ENCODE results near the gene DTNBP1.

DTNBP1 gene

GRCh38 chr6:15592610-15593009 lies 70.2 kb downstream of the DTNBP1 start:
- no peak overlapping the region for H4K8ac ChIP-seq (ENCODE audit: low read depth, low read length)
- WGBS (ENCODE audit: extremely low coverage, insufficient coverage, low lambda C conversion rate) = no CpG with 5 or more reads among the region's 2 CpGs
- H3K36me3 ChIP-seq (ENCODE audit: control insufficient read depth, insufficient read depth, low read length) = no peaks in the 10 kb centered on the region
- H3K4me1 ChIP-seq (ENCODE audit: control insufficient read depth, low read depth, low read length) = no peaks in the 10 kb centered on the region
- no peak overlapping the region for H3K18ac ChIP-seq (ENCODE audit: low read length)
- no peak overlapping the region for H4K5ac ChIP-seq (ENCODE audit: low read length)
- H3K4ac ChIP-seq (ENCODE audit: low read depth, low read length) = no peak overlapping the region
- no peaks in the 10 kb centered on the region for H3K27me3 ChIP-seq (ENCODE audit: insufficient read depth, low read length, poor library complexity)
- H2BK5ac ChIP-seq (ENCODE audit: low read length) = no peak overlapping the region
- no peak for DNase-seq
- H3K79me2 ChIP-seq (ENCODE audit: control insufficient read depth, insufficient read depth, low read length) = no peaks in the 10 kb centered on the region
- H3K23ac ChIP-seq (ENCODE audit: low read length) = no peak overlapping the region
- H3K27ac ChIP-seq (ENCODE audit: low read depth, low read length) = no peak overlapping the region
- no peak overlapping the region for H2BK15ac ChIP-seq (replicated peaks; ENCODE audit: low read depth)
- H2AK5ac ChIP-seq (ENCODE audit: low read length) = no peak overlapping the region
- H3K4me3 ChIP-seq (ENCODE audit: low read length) = no peak overlapping the region
- H3K9ac ChIP-seq (ENCODE audit: low read length) = no peak overlapping the region
- H2BK120ac ChIP-seq (ENCODE audit: low read depth, low read length) = no peak overlapping the region
- no peak overlapping the region for H3K4me2 ChIP-seq (ENCODE audit: low read length)
- H3K56ac ChIP-seq (ENCODE audit: low read length) = no peak overlapping the region
- no peaks in the 10 kb centered on the region for H3K79me1 ChIP-seq (ENCODE audit: low read length)

- Histone ChIP-seq H3K23ac (ENCODE audit: low read length) (no peak overlapping the region), H2BK5ac (ENCODE audit: low read length) (no peak overlapping the region), H3K56ac (ENCODE audit: low read length) (no peak overlapping the region), H3K27ac (ENCODE audit: low read depth, low read length) (no peak overlapping the region), H3K79me1 (ENCODE audit: low read length) (no peaks in the 10 kb centered on the region), H3K79me2 (ENCODE audit: control insufficient read depth, insufficient read depth, low read length) (no peaks in the 10 kb centered on the region), H3K27me3 (ENCODE audit: insufficient read depth, low read length, poor library complexity) (no peaks in the 10 kb centered on the region), H3K4me3 (ENCODE audit: low read length) (no peak overlapping the region), H2BK15ac (replicated peaks; ENCODE audit: low read depth) (no peak overlapping the region), H2BK120ac (ENCODE audit: low read depth, low read length) (no peak overlapping the region), H4K5ac (ENCODE audit: low read length) (no peak overlapping the region), H3K4me1 (ENCODE audit: control insufficient read depth, low read depth, low read length) (no peaks in the 10 kb centered on the region), H4K8ac (ENCODE audit: low read depth, low read length) (no peak overlapping the region), H3K36me3 (ENCODE audit: control insufficient read depth, insufficient read depth, low read length) (no peaks in the 10 kb centered on the region), H2AK5ac (ENCODE audit: low read length) (no peak overlapping the region), H3K18ac (ENCODE audit: low read length) (no peak overlapping the region), H3K4me2 (ENCODE audit: low read length) (no peak overlapping the region), H3K9ac (ENCODE audit: low read length) (no peak overlapping the region), H3K4ac (ENCODE audit: low read depth, low read length) (no peak overlapping the region)
- DNase-seq = peak; percentile 8
- WGBS (ENCODE audit: extremely low coverage, insufficient coverage, low lambda C conversion rate) = no CpG with 5 or more reads among the region's 3 CpGs
Observed at GRCh38 chr6:15588971-15589634, 73.7 kb downstream of the DTNBP1 start.

- Histone ChIP-seq H2BK15ac (replicated peaks; ENCODE audit: low read depth) (no peak overlapping the region), H3K23ac (ENCODE audit: low read length) (no peak overlapping the region), H2BK120ac (ENCODE audit: low read depth, low read length) (no peak overlapping the region), H3K56ac (ENCODE audit: low read length) (no peak overlapping the region), H3K79me1 (ENCODE audit: low read length) (no peaks in the 10 kb centered on the region), H3K9ac (ENCODE audit: low read length) (no peak overlapping the region), H2BK5ac (ENCODE audit: low read length) (no peak overlapping the region), H3K27ac (ENCODE audit: low read depth, low read length) (no peak overlapping the region), H3K4me2 (ENCODE audit: low read length) (no peak overlapping the region), H3K36me3 (ENCODE audit: control insufficient read depth, insufficient read depth, low read length) (no peaks in the 10 kb centered on the region), H4K5ac (ENCODE audit: low read length) (no peak overlapping the region), H3K4me1 (ENCODE audit: control insufficient read depth, low read depth, low read length) (no peaks in the 10 kb centered on the region), H3K4ac (ENCODE audit: low read depth, low read length) (no peak overlapping the region), H2AK5ac (ENCODE audit: low read length) (no peak overlapping the region), H3K18ac (ENCODE audit: low read length) (no peak overlapping the region), H4K8ac (ENCODE audit: low read depth, low read length) (no peak overlapping the region), H3K79me2 (ENCODE audit: control insufficient read depth, insufficient read depth, low read length) (no peaks in the 10 kb centered on the region), H3K4me3 (ENCODE audit: low read length) (no peak overlapping the region), H3K27me3 (ENCODE audit: insufficient read depth, low read length, poor library complexity) (no peaks in the 10 kb centered on the region)
- no peak for DNase-seq
Observed at GRCh38 chr6:15586503-15586902, 76.3 kb downstream of the DTNBP1 start.

- Histone ChIP-seq H3K79me1 (ENCODE audit: low read length) (no peaks in the 10 kb centered on the region), H2AK5ac (ENCODE audit: low read length) (no peak overlapping the region), H4K5ac (ENCODE audit: low read length) (no peak overlapping the region), H3K4me2 (ENCODE audit: low read length) (no peak overlapping the region), H3K4ac (ENCODE audit: low read depth, low read length) (no peak overlapping the region), H2BK15ac (replicated peaks; ENCODE audit: low read depth) (no peak overlapping the region), H3K18ac (ENCODE audit: low read length) (no peak overlapping the region), H3K56ac (ENCODE audit: low read length) (no peak overlapping the region), H3K9ac (ENCODE audit: low read length) (no peak overlapping the region), H2BK120ac (ENCODE audit: low read depth, low read length) (no peak overlapping the region), H4K8ac (ENCODE audit: low read depth, low read length) (no peak overlapping the region), H3K4me3 (ENCODE audit: low read length) (no peak overlapping the region), H3K27ac (ENCODE audit: low read depth, low read length) (no peak overlapping the region), H3K36me3 (ENCODE audit: control insufficient read depth, insufficient read depth, low read length) (no peaks in the 10 kb centered on the region), H3K79me2 (ENCODE audit: control insufficient read depth, insufficient read depth, low read length) (no peaks in the 10 kb centered on the region), H2BK5ac (ENCODE audit: low read length) (no peak overlapping the region), H3K4me1 (ENCODE audit: control insufficient read depth, low read depth, low read length) (no peaks in the 10 kb centered on the region), H3K23ac (ENCODE audit: low read length) (no peak overlapping the region), H3K27me3 (ENCODE audit: insufficient read depth, low read length, poor library complexity) (no peaks in the 10 kb centered on the region)
- no peak for DNase-seq
- no CpG with 5 or more reads among the region's 2 CpGs for WGBS (ENCODE audit: extremely low coverage, insufficient coverage, low lambda C conversion rate)
Observed at GRCh38 chr6:15585760-15586214, 77.0 kb downstream of the DTNBP1 start.

GRCh38 chr6:15582499-15582898 lies 80.3 kb downstream of the DTNBP1 start:
- no peak overlapping the region for H3K4me3 ChIP-seq (ENCODE audit: low read length)
- H3K36me3 ChIP-seq (ENCODE audit: control insufficient read depth, insufficient read depth, low read length) = no peaks in the 10 kb centered on the region
- no peak overlapping the region for H3K27ac ChIP-seq (ENCODE audit: low read depth, low read length)
- no peak overlapping the region for H2BK5ac ChIP-seq (ENCODE audit: low read length)
- H3K4me1 ChIP-seq (ENCODE audit: control insufficient read depth, low read depth, low read length) = no peaks in the 10 kb centered on the region
- H3K27me3 ChIP-seq (ENCODE audit: insufficient read depth, low read length, poor library complexity) = no peaks in the 10 kb centered on the region
- no peak overlapping the region for H2BK120ac ChIP-seq (ENCODE audit: low read depth, low read length)
- WGBS (ENCODE audit: extremely low coverage, insufficient coverage, low lambda C conversion rate) = 100% methylated on average over 1 of the region's 1 CpG
- no peak overlapping the region for H2BK15ac ChIP-seq (replicated peaks; ENCODE audit: low read depth)
- no peak overlapping the region for H3K4me2 ChIP-seq (ENCODE audit: low read length)
- H3K9ac ChIP-seq (ENCODE audit: low read length) = no peak overlapping the region
- no peak overlapping the region for H3K18ac ChIP-seq (ENCODE audit: low read length)
- no peak overlapping the region for H4K5ac ChIP-seq (ENCODE audit: low read length)
- no peak overlapping the region for H3K23ac ChIP-seq (ENCODE audit: low read length)
- no peak overlapping the region for H3K4ac ChIP-seq (ENCODE audit: low read depth, low read length)
- H4K8ac ChIP-seq (ENCODE audit: low read depth, low read length) = no peak overlapping the region
- H2AK5ac ChIP-seq (ENCODE audit: low read length) = no peak overlapping the region
- H3K56ac ChIP-seq (ENCODE audit: low read length) = no peak overlapping the region
- DNase-seq = no peak
- H3K79me1 ChIP-seq (ENCODE audit: low read length) = no peaks in the 10 kb centered on the region
- no peaks in the 10 kb centered on the region for H3K79me2 ChIP-seq (ENCODE audit: control insufficient read depth, insufficient read depth, low read length)

- Histone ChIP-seq H3K27ac (ENCODE audit: low read depth, low read length) (no peak overlapping the region), H4K5ac (ENCODE audit: low read length) (no peak overlapping the region), H2BK5ac (ENCODE audit: low read length) (no peak overlapping the region), H3K56ac (ENCODE audit: low read length) (no peak overlapping the region), H3K9ac (ENCODE audit: low read length) (no peak overlapping the region), H2BK15ac (replicated peaks; ENCODE audit: low read depth) (no peak overlapping the region), H4K8ac (ENCODE audit: low read depth, low read length) (no peak overlapping the region), H3K79me1 (ENCODE audit: low read length) (no peaks in the 10 kb centered on the region), H3K4me2 (ENCODE audit: low read length) (no peak overlapping the region), H3K23ac (ENCODE audit: low read length) (no peak overlapping the region), H3K4me1 (ENCODE audit: control insufficient read depth, low read depth, low read length) (no peaks in the 10 kb centered on the region), H3K18ac (ENCODE audit: low read length) (no peak overlapping the region), H2AK5ac (ENCODE audit: low read length) (no peak overlapping the region), H3K36me3 (ENCODE audit: control insufficient read depth, insufficient read depth, low read length) (no peaks in the 10 kb centered on the region), H2BK120ac (ENCODE audit: low read depth, low read length) (no peak overlapping the region), H3K4ac (ENCODE audit: low read depth, low read length) (no peak overlapping the region), H3K27me3 (ENCODE audit: insufficient read depth, low read length, poor library complexity) (no peaks in the 10 kb centered on the region), H3K79me2 (ENCODE audit: control insufficient read depth, insufficient read depth, low read length) (no peaks in the 10 kb centered on the region), H3K4me3 (ENCODE audit: low read length) (no peak overlapping the region)
- no CpG with 5 or more reads among the region's 4 CpGs for WGBS (ENCODE audit: extremely low coverage, insufficient coverage, low lambda C conversion rate)
- no peak for DNase-seq
Observed at GRCh38 chr6:15581751-15582150, 81.1 kb downstream of the DTNBP1 start.

Measured in mesendoderm (in vitro differentiated cells).